GM18517 (cell line): ENCODE measurements around the gene PLA2G2E.
"Not testable (repeated sequence)": the region's sequence is repeated elsewhere in the genome, so short reads cannot be mapped to it uniquely, and the experiment has no call there.

ENCODE experiments used
- ATAC-seq: cut with Tn5 transposase; IDR thresholded peaks from one replicate; pipeline ENCODE4 v1.9.1; 2021; ENCODE audit warnings: mild to moderate bottlenecking, moderate library complexity; ENCODE audit not compliant: unreplicated experiment

PLA2G2E gene

DNA sequence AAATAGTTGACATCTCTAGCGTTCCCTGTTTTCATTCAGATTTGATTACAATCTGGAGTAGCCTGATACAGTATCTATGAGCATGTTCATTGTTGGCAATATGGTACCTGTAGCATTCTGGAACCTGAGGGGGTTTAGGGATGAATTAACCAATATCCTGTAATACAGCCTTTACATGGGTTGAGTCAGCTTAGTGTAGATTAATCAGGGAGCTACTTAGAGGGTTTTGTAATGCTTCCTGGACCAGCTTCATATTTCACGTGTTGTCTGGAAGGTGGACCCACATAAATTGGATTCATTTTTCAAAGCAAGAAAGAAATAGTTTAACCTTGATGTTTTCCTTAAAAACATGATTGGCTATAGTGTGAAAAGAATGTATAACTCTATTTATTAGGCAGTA is 37.6 kb downstream of the PLA2G2E start:
- no peak for ATAC-seq

DNA sequence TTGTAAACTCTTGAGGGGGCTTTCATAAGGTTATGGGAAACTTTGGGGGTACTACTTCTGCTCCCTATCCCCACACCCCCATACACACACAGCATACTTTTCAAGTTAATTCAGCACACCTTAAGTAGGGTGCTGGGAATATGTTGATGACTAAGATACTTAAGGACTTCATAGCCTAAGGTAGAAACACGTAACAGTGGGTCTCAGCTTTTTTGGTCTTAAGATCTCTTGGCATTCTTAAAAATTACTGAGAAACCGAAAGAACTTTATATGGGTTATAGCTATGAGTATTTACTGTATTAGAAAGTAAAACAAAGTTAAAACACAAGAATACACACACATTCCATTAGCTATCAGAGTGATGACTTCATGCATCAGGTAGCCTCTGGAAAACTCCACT is 39.1 kb downstream of the PLA2G2E start:
- ATAC-seq = no peak

DNA sequence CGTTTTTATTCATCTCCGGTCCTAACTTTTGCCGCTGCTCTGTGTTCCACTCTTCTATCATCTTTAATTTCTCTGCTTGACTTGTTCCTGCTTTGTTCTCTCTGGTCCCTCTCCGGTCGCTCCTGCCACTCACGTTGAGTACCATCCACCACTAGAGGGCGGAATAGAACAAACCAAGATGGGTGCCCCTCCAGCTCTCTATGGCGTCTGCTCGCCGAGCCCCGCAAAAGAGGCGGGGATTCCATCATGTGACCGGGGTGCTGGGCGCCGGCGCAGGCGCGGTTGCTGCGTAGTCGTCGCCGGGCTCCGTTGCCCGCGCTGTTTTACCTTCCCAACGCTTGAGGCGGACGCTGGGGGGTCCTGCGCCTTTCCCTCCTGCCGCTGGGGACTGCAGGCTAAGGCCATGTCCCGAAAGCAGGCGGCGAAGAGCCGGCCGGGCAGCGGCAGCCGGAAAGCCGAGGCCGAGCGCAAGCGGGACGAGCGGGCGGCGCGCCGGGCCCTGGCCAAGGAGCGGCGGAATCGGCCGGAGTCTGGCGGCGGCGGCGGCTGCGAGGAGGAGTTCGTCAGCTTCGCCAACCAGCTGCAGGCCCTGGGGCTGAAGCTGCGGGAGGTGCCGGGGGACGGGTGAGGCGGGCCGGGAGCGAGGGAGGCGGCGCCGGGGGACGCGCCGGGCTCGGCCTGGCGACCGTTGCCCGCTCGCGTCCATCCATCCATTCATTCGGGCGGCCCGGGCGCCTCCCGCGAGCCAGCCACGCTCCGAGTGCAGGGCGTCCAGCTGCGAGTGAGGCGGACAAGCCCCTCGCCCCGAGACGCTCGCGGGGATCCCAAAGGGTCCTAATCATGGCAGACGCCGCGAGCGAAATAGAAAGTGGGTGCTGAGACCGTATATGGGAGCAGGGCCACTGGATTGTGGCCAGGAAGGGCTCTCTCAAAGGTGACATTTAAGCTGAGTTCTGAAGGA is 41.0 kb downstream of the PLA2G2E start, which contains the start of gene OTUD3:
OTUD3 (plus strand) TSS at position 285 of the 961 bp plus-strand sequence; CDS start at position 404, 119 bp downstream.
- ATAC-seq = peak; percentile 84

DNA sequence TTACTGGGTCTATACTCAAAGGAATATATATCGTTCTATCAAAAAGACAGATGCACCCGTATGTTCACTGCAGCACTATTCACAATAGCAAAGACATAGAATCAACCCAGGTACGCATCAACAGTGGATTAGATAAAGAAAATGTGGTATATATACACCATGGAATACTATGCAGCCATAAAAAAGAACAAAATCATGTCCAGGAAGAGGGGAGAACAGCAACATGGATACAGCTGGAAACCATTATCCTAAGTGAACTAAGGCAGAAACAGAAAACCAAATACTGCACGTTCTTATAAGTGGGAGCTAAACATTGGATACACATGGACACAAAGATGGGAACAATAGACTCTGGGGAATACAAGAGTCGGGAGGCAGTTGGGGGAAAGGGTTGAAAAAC is 42.6 kb downstream of the PLA2G2E start:
- not testable (repeated sequence) for ATAC-seq

- ATAC-seq = no peak
These were observed 43.8 kb downstream of the PLA2G2E start for GRCh38 chr1:19879661-19880060.

- no peak for ATAC-seq
These were observed 44.2 kb downstream of the PLA2G2E start for GRCh38 chr1:19879227-19879626.

DNA sequence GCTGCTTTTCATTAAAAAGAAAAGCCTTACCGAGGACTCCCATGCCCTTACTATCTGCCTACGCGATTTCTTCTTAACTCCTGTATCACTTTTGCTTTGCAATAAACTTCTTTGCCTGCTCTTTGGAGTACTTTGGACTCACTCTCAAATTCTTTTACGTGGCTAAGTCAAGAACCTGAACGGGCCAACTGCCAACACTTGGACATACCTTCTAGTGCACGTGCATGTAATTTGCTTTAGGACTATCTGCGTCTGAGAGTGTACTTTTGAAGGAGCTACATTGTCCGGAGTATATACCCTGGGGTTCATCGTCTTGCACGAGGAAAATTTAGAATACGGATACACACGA is 44.8 kb downstream of the PLA2G2E start:
- no peak for ATAC-seq

DNA sequence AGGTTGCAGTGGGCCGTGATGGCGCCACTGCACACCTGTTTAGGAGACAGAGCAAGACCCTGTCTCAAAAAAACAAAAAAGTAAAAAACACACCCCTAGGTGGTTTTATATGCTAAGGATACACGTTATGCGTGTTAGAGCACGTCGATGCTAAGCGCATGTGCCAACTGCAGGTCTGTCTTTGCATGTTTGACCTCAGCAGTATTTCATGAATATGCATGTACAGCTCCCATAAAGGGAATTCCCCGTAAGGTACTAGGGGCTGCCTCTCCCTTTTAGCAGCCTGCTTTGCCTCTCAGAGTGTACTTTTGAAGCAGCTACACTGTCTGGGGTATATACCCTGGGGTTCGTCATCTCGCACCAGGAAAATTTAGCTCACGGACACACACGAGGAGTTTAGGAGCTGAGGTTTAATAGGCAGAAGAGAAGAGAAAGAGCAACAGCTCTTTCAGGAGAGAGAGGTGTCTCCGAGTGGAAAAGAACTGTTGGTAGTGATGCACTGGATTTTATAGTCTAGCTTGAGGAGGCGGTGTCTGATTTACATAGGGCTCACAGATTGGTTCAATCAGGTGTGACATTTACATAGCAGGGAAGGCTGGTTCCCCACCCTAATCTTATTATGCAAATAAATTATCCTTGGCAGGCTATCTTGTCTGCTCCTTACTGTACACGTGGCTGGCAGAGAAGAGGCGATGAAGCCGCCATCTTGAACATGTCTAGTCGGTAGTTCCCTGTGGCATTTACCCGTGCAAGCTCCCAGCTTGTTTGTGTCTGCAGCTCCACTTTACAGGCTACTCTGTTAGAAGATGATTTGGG is 45.4 kb downstream of the PLA2G2E start:
- no peak for ATAC-seq

DNA sequence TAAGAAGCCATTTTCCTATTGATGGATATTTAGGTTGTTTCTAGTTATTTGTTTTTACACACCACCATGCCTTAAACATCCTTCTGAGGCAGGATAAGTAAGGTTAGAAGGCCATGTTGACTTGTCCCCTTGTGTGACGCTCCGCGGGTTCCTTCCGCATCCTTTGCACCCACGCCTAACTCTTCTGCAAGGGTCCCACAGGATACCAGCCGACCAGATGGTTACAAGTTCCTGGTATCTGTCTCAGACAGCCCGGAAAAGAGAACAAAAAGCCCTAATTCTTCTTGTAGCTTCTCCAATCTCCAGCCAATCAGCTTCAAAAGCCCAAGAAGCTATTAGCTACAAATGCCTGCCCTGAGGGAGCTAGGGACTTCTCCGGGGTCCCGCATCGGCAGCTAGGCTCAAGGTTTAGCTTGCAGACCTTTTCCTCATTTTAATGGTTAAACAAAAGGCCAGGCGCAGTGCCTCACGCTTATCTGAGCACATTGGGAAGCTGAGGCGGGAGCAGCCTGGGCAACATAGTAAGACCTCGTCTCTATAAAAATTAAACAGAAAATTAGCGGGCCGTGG is 46.2 kb downstream of the PLA2G2E start:
- no peak for ATAC-seq

DNA sequence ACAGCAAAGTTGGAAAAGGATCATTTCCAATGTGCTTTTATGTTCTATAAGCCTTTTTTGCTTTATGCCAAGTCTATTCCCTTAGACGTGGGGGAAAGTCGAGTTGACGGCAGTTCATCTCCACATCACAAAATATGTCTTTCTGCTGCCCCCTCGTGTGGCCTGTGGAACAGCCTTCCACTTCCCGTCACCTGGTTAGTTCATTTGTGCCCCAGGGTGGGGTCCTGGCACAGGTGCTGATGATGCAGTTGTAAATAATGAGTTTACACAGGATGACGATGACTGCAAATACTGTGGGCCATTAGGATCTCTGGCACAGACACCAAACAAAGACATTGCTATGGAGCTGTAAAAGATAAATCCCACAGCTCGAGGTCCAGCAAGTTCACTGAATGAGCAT is 51.2 kb downstream of the PLA2G2E start:
- ATAC-seq = no peak
